SIG-M5 treated with dmso at 0.1 percent for 504 hours (cell line): Measurements from ENCODE around the gene KIF19.

Experiments used
- DNase-seq: peaks from one replicate; lab custom pipeline; 2025; ENCODE audit not compliant: unreplicated experiment; lab: John Stamatoyannopoulos, UW

KIF19 gene

GRCh38 chr17:74337834-74338500 is 11.9 kb downstream of the KIF19 start:
- DNase-seq = no peak

DNA sequence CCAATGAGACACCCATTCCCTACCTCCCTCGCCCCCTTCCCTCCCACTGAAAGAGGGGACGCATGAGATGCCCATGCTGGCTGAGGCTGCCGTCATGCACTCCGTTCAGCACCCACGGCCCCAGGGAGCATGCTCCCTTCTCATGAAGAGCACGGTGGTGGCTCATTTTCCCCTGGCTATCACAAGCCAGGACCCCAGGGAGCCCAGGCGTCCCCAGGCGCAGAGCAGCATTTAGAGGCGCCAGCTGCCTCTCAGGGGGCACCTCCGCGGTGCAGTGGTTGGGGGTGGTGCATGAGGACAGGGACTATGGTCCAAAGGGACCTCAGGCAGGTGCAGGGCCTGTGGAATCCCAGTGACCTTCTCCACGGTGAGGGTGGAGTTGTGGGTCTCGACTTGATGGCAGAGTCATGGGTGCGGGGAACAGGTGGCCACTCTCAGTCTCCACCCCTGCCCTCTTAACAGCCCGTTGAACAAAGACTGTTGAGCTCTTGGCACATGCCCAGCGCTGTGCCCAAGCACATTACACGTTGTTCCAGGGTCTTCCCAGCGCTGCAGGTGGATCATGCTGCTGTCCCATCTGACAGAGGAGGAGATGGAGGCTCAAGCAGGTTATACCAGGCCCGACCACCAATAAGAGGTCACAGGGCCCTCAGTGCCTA is 13.6 kb downstream of the KIF19 start:
- no peak for DNase-seq

DNA sequence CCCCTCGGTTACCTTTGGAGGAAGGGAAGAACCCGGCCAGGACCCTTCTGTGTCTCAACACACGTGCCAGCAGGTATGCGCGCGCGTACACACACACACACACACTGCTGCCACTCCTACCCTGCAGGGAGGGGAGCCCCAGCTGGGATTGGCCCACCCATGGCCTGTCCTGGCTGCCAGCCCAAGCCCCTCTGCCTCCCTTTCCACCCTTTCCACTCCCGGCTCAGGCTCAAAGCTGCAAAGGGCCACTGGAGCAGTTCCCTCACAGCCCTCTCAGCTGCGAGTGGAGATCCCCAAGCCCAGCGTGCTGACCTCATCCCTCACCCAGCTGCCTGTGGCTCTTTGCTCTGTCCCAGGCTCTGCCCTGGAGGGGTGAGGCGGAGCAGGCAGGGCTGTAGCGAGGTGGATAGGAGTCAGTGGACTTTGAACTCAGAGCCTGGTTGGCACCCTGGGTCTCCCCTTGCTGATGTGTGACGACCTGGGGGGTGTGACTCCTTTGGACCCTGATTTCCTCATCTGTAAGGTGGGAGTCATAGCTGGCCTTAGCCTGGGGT is 14.5 kb downstream of the KIF19 start:
- DNase-seq = no peak

DNA sequence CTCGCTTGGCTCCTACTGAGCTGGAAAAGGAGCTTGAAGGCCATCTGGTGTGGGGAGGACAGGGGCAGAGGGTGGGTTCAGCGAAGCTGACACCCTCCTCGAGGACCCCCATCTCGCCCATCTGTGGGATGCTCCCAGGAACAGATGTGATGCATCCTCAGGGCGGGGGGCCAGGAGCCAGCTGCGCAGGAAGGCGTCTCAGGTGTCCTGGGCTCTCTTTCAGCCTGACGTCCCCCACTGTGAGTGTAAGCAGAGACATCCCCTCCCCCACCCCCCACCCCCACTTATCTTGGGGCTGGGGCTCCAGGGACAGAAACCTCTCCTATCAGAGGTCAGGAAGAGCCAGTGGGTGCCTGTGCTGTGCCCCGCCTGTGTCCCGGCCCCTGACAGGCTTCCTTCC is 16.2 kb downstream of the KIF19 start:
- no peak for DNase-seq

GRCh38 chr17:74343121-74343520 is 17.1 kb downstream of the KIF19 start:
- DNase-seq = no peak

DNA sequence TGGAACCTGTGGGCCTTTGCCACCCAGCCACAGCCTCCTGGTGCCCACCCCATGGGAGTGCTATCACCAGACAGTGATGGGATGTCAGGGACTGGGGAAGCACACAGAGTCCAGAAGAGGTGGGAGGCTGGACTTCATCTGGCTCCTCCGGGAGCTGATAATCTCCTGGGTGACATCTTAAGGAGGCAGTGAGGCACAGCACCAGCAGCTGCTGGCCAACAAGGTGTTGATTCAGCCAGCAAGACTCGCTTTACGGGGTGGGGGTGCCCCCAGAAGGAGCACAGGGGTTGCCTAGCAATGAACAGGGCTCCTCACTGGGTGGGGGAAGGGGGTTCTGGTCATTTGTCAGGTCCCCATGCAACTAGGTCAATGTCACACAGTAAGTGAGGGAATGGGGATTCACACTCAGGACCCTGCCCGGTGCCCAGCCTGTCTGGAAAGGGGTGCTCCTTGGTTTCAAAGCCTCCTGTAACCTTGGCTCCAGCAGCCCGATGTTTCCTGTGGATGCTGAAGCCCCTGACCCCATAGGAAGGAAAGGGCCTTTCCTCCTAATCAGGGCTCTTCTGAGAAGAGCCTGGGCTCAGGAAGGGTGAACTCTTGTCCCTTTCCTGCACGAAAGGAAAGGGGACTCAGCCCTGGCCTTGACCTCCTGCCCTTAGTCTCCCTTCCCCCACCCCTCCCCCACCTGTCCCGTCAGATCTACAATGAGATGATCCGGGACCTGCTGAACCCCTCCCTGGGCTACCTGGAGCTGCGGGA is 17.7 kb downstream of the KIF19 start:
- no peak for DNase-seq

GRCh38 chr17:74344658-74345057 is 18.6 kb downstream of the KIF19 start:
- no peak for DNase-seq

GRCh38 chr17:74345433-74346241 is 19.6 kb downstream of the KIF19 start:
- DNase-seq = no peak

DNA sequence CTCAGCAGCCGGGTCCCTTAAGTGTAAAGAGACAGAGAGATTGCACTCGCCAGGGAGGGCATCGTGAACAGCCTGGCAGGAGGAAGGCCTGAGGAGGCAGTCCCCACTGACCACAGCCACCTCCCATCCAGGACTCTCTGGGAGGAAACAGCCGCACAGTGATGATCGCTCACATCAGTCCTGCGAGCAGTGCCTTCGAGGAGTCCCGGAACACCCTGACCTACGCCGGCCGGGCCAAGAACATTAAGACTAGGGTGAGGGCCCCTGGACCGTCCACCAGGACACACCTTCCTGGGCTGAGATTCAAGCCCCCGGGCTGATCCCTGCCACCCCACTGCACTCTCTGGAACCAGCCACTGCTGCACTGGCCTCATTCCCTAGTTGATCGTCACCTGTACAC is 21.6 kb downstream of the KIF19 start:
- DNase-seq = no peak

DNA sequence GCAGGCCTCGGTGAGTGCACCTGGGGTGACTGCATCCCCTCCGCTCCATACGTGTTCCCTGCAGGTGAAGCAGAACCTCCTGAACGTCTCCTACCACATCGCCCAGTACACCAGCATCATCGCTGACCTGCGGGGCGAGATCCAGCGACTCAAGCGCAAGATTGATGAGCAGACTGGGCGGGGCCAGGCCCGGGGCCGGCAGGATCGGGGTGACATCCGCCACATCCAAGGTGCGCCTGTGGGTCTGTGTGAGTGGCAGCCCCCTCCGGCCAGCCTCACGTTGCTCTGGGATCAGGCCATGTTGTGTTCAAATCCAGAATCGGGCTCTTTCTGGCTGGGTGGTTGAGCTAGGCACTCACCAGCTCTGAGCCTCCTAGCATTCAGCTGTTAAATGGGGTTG is 23.1 kb downstream of the KIF19 start:
- DNase-seq = no peak

DNA sequence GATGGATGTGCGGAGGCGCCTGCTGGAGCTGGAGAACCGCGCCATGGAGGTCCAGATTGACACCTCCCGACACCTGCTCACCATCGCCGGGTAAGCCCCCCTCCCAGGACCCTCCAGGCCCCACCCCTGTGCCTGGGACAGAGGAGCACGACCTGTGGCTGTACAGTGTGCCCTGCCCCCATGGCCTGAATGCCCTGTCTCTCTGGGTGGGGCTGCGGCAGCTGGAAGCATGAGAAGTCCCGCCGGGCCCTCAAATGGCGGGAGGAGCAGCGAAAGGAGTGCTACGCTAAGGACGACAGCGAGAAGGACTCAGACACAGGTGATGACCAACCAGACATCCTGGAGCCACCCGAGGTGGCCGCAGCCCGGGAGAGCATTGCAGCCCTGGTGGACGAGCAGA is 24.5 kb downstream of the KIF19 start:
- DNase-seq = no peak

GRCh38 chr17:74351552-74352210 is 25.7 kb downstream of the KIF19 start:
- DNase-seq = no peak

GRCh38 chr17:74353446-74354060 is 27.5 kb downstream of the KIF19 start:
- no peak for DNase-seq

DNA sequence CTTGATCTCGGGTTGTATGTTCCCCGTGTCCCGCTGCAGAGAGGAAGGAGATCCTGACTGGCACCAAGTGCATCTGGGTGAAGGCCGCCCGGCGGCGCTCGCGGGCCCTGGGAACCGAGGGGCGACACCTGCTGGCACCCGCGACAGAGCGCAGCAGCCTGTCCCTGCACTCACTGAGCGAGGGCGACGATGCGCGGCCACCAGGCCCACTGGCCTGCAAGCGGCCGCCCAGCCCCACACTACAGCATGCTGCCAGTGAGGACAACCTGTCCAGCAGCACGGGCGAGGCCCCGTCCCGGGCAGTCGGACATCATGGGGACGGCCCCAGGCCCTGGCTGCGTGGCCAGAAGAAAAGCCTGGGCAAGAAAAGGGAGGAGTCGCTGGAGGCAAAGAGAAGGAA is 28.1 kb downstream of the KIF19 start:
- peak; percentile 60 for DNase-seq

- no peak for DNase-seq
Observed at GRCh38 chr17:74354561-74354960, 28.5 kb downstream of the KIF19 start.

- no peak for DNase-seq
Observed at GRCh38 chr17:74355065-74355464, 29.0 kb downstream of the KIF19 start.

- DNase-seq = no peak
Observed at GRCh38 chr17:74356646-74357465, 30.8 kb downstream of the KIF19 start.

GRCh38 chr17:74357466-74357809 is 31.4 kb downstream of the KIF19 start:
- no peak for DNase-seq

DNA sequence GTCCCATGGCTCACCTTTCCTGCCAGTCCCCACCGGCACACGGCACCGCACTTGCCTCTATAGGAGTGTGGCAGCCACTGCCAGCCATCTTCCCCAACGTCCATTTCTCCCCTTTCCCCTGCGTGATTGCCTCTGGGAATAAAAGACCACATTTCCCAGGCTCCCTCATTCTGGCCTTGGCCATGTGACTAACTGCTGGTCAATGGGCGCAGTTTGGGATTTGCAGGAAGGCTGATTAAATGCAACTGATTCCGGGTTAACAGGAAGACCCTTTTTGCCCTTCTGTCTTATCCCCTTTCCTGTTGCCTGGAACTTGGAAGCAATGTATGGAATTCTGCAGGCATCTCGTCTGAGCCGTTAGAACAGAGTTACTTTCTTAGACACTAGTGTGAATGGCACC is 32.7 kb downstream of the KIF19 start:
- no peak for DNase-seq
